Chondrocyte (in vitro differentiated cells): ENCODE data around the gene DNAJB2. TPM values are rescaled to one million over a fixed set of nuclear protein-coding genes. Genes with fewer than 3 reads are reported as not detected.

Source experiments
- DNase-seq: peaks from one replicate; pipeline ENCODE4 v3.0.0; 2021; ENCODE audit warnings: mixed read lengths, low spot score
- H3K27ac Mint-ChIP-seq: one replicate; pipeline ENCODE4 v1.8.0; 2021; ENCODE audit warnings: mild to moderate bottlenecking, moderate library complexity, mixed read lengths; ENCODE audit not compliant: unreplicated experiment
- H3K27me3 Mint-ChIP-seq: 2 replicates; pipeline ENCODE4 v1.8.0; 2021; ENCODE audit warnings: low read depth, mixed read lengths
- H3K36me3 Mint-ChIP-seq: 2 replicates; pipeline ENCODE4 v1.8.0; 2021; ENCODE audit warnings: low read depth, mixed read lengths
- H3K4me1 Mint-ChIP-seq: 2 replicates; pipeline ENCODE4 v1.8.0; 2021; ENCODE audit warnings: low read depth, mild to moderate bottlenecking, mixed read lengths
- H3K4me3 Mint-ChIP-seq: one replicate; pipeline ENCODE4 v1.8.0; 2021; ENCODE audit warnings: mild to moderate bottlenecking, moderate library complexity, mixed read lengths; ENCODE audit not compliant: unreplicated experiment
- H3K9me3 Mint-ChIP-seq: 2 replicates; pipeline ENCODE4 v1.8.0; 2021; ENCODE audit warnings: low read depth, mixed read lengths
- CTCF ChIP-seq: fragments of 200-600 bp; sonication (generic); IDR thresholded peaks from 2 replicates; pipeline ENCODE4 v1.5.0; 2021; ENCODE audit warnings: antibody characterized with exemption, mild to moderate bottlenecking, moderate library complexity
- total RNA-seq: library from RNA; stranded (reverse); gene quantifications from 3 replicates; pipeline ENCODE4 v1.2.1, GENCODE V29; 2021

DNAJB2 gene
- total RNA-seq, 1 donor from 2014 or later = 55.6 TPM

- Mint-ChIP-seq H3K36me3 (no peaks in the 10 kb centered on the region), H3K27me3 (peaks cover 32% of the 10 kb centered on the region), H3K27ac (no peak overlapping the region), H3K4me3 (no peak overlapping the region), H3K9me3 (no peaks in the 10 kb centered on the region), H3K4me1 (peaks cover 15% of the 10 kb centered on the region)
- peak; percentile 89 for TF ChIP-seq CTCF
- no peak for DNase-seq
Observed at GRCh38 chr2:219298759-219299371, 19.7 kb downstream of the DNAJB2 start.

GRCh38 chr2:219299372-219299760 is 20.2 kb downstream of the DNAJB2 start:
- Mint-ChIP-seq H3K36me3 (no peaks in the 10 kb centered on the region), H3K9me3 (no peaks in the 10 kb centered on the region), H3K27ac (no peak overlapping the region), H3K4me3 (no peak overlapping the region), H3K4me1 (peaks cover 10% of the 10 kb centered on the region), H3K27me3 (peaks cover 34% of the 10 kb centered on the region)
- no peak for TF ChIP-seq CTCF
- no peak for DNase-seq

GRCh38 chr2:219300022-219300421 is 20.9 kb downstream of the DNAJB2 start:
- DNase-seq = no peak
- Mint-ChIP-seq H3K9me3 (no peaks in the 10 kb centered on the region), H3K27ac (no peak overlapping the region), H3K4me3 (no peak overlapping the region), H3K4me1 (peaks cover 7% of the 10 kb centered on the region), H3K27me3 (peaks cover 41% of the 10 kb centered on the region), H3K36me3 (no peaks in the 10 kb centered on the region)
- TF ChIP-seq CTCF = no peak

GRCh38 chr2:219302412-219302968 is 23.3 kb downstream of the DNAJB2 start:
- H3K27ac Mint-ChIP-seq = no peak overlapping the region
- H3K9me3 Mint-ChIP-seq = no peaks in the 10 kb centered on the region
- no peak for TF ChIP-seq CTCF
- peaks cover 5% of the 10 kb centered on the region for H3K4me1 Mint-ChIP-seq
- no peaks in the 10 kb centered on the region for H3K36me3 Mint-ChIP-seq
- H3K4me3 Mint-ChIP-seq = no peak overlapping the region
- peak; percentile 65 for DNase-seq
- peaks cover 53% of the 10 kb centered on the region for H3K27me3 Mint-ChIP-seq

- H3K9me3 Mint-ChIP-seq = no peaks in the 10 kb centered on the region
- no peaks in the 10 kb centered on the region for H3K36me3 Mint-ChIP-seq
- no peak overlapping the region for H3K4me3 Mint-ChIP-seq
- peaks cover 59% of the 10 kb centered on the region for H3K27me3 Mint-ChIP-seq
- TF ChIP-seq CTCF = no peak
- peaks cover 7% of the 10 kb centered on the region for H3K4me1 Mint-ChIP-seq
- DNase-seq = no peak
- no peak overlapping the region for H3K27ac Mint-ChIP-seq
Observed at GRCh38 chr2:219304223-219304622, 25.1 kb downstream of the DNAJB2 start.
